MM.1S (cell line): ENCODE measurements around the gene ZDHHC8.

Experiments used
- DNase-seq: peaks from one replicate; pipeline ENCODE4 v3.0.0-alpha.2; 2015
- H2AFZ ChIP-seq: fragments of 300-600 bp; sonication (generic); 2 replicates; pipeline ENCODE4 v1.6.0; 2016; ENCODE audit warnings: antibody characterized with exemption, low read length
- H3F3A ChIP-seq: fragments of 300-600 bp; sonication (generic); 2 replicates; pipeline ENCODE4 v1.6.1; 2016; ENCODE audit warnings: mild to moderate bottlenecking, antibody characterized with exemption, low read length, moderate library complexity, mixed read lengths; ENCODE audit not compliant: insufficient read depth
- H3K27ac ChIP-seq: fragments of 300-600 bp; sonication (generic); 2 replicates; pipeline ENCODE4 v1.5.1; 2016; ENCODE audit warnings: mild to moderate bottlenecking, low read length
- H3K27me3 ChIP-seq: fragments of 300-600 bp; sonication (generic); replicated peaks from 2 replicates; pipeline ENCODE4 v1.6.0; 2016; ENCODE audit warnings: low read length; ENCODE audit not compliant: insufficient read depth
- H3K36me3 ChIP-seq: fragments of 300-600 bp; sonication (generic); replicated peaks from 2 replicates; pipeline ENCODE4 v1.6.1; 2016; ENCODE audit warnings: mild to moderate bottlenecking, low read length, mixed read lengths; ENCODE audit not compliant: insufficient read depth
- H3K4me1 ChIP-seq: fragments of 300-600 bp; sonication (generic); 2 replicates; pipeline ENCODE4 v1.6.1; 2016; ENCODE audit warnings: low read length, mixed read lengths
- H3K4me2 ChIP-seq: fragments of 300-600 bp; sonication (generic); 2 replicates; pipeline ENCODE4 v1.6.0; 2016; ENCODE audit warnings: low read depth, low read length
- H3K4me3 ChIP-seq: fragments of 300-600 bp; sonication (generic); 2 replicates; pipeline ENCODE4 v1.5.1; 2016; ENCODE audit warnings: low read length, mixed read lengths
- H3K79me2 ChIP-seq: fragments of 300-600 bp; sonication (generic); 2 replicates; pipeline ENCODE4 v1.6.1; 2016; ENCODE audit warnings: mixed run types, low read length, mixed read lengths
- H3K9ac ChIP-seq: fragments of 300-600 bp; sonication (generic); 2 replicates; pipeline ENCODE4 v1.6.1; 2016; ENCODE audit warnings: low read length, mixed read lengths
- H3K9me2 ChIP-seq: fragments of 300-600 bp; sonication (generic); replicated peaks from 2 replicates; pipeline ENCODE4 v1.6.1; 2016; ENCODE audit warnings: mild to moderate bottlenecking, low read length, mixed read lengths; ENCODE audit not compliant: insufficient read depth
- H3K9me3 ChIP-seq: fragments of 300-600 bp; sonication (generic); replicated peaks from 2 replicates; pipeline ENCODE4 v1.6.1; 2016; ENCODE audit warnings: mild to moderate bottlenecking, low read length, mixed read lengths; ENCODE audit not compliant: insufficient read depth
- H4K20me1 ChIP-seq: fragments of 300-600 bp; sonication (generic); 2 replicates; pipeline ENCODE4 v1.6.1; 2016; ENCODE audit warnings: mild to moderate bottlenecking, low read length, moderate library complexity, mixed read lengths; ENCODE audit not compliant: insufficient read depth
- EZH2 ChIP-seq: fragments of 300-600 bp; sonication (generic); optimal IDR thresholded peaks from 2 replicates; pipeline ENCODE3; 2017; ENCODE audit warnings: low read depth, mild to moderate bottlenecking, antibody characterized with exemption, low read length, mixed read lengths
- EZH2phosphoT487 ChIP-seq: fragments of 300-600 bp; sonication (generic); IDR thresholded peaks from 2 replicates; pipeline ENCODE4 v1.6.1; 2018; ENCODE audit warnings: antibody characterized with exemption, low read length
- TF ChIP-seq, protein P1 (sequence below): fragments of 300-600 bp; sonication (generic); IDR thresholded peaks from 2 replicates; pipeline ENCODE4 v1.5.1; 2016; ENCODE audit warnings: antibody characterized with exemption, low read length, mixed read lengths

ZDHHC8 gene

DNA sequence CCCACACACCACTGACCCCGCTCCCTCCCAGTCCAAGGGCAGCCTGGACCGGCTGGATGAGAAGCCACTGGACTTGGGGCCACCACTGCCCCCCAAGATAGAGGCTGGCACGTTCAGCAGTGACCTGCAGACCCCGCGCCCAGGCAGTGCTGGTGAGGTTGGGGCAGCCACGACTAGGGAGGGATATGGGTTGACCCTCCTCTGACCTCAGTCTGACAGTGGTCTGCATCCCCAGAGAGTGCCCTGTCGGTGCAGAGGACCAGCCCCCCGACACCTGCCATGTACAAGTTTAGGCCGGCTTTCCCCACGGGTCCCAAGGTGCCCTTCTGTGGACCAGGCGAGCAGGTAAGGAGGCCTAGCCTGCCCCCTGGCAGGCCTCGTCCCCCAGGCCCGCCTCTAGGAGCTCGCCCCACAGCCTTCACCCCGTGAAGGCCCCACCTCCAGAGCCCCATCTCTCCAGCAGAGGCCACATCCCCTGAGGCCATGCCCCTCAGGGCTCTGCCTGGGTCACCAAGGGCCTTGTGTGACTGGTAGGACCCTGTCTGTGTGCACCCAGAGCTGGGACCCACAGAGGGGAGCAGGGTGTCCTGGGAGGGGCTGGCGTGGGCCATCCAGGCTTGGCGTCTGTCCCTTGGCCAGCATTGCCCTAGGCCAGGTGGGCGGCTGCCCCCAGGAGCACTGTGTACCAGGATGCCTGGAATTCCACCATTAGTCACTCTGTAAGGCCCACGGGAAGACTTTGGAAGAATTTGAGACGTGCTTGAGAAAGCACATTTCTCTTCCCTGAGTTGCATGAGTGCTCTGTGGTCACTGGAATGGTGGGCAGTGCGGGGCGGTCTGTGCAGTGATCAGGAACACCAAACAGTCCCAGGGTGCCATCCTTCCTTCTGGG is 9.8 kb downstream of the ZDHHC8 start:
- no peaks in the 10 kb centered on the region for H3K9me3 ChIP-seq
- no peaks in the 10 kb centered on the region for H3K36me3 ChIP-seq
- no peaks in the 10 kb centered on the region for H3F3A ChIP-seq
- H3K79me2 ChIP-seq = no peaks in the 10 kb centered on the region
- TF ChIP-seq, protein P1, sequence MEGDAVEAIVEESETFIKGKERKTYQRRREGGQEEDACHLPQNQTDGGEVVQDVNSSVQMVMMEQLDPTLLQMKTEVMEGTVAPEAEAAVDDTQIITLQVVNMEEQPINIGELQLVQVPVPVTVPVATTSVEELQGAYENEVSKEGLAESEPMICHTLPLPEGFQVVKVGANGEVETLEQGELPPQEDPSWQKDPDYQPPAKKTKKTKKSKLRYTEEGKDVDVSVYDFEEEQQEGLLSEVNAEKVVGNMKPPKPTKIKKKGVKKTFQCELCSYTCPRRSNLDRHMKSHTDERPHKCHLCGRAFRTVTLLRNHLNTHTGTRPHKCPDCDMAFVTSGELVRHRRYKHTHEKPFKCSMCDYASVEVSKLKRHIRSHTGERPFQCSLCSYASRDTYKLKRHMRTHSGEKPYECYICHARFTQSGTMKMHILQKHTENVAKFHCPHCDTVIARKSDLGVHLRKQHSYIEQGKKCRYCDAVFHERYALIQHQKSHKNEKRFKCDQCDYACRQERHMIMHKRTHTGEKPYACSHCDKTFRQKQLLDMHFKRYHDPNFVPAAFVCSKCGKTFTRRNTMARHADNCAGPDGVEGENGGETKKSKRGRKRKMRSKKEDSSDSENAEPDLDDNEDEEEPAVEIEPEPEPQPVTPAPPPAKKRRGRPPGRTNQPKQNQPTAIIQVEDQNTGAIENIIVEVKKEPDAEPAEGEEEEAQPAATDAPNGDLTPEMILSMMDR = no peak
- no peak for TF ChIP-seq EZH2
- TF ChIP-seq EZH2phosphoT487 = no peak
- no peak overlapping the region for H3K9ac ChIP-seq
- no peak overlapping the region for H2AFZ ChIP-seq
- H3K4me2 ChIP-seq = no peak overlapping the region
- H3K27ac ChIP-seq = no peak overlapping the region
- no peak for DNase-seq
- no peaks in the 10 kb centered on the region for H4K20me1 ChIP-seq
- no peaks in the 10 kb centered on the region for H3K9me2 ChIP-seq
- H3K4me1 ChIP-seq = no peaks in the 10 kb centered on the region
- no peaks in the 10 kb centered on the region for H3K27me3 ChIP-seq
- H3K4me3 ChIP-seq = no peak overlapping the region

- H3K9me3 ChIP-seq = no peaks in the 10 kb centered on the region
- H3K27ac ChIP-seq = no peak overlapping the region
- no peaks in the 10 kb centered on the region for H4K20me1 ChIP-seq
- TF ChIP-seq EZH2phosphoT487 = no peak
- no peak for TF ChIP-seq EZH2
- TF ChIP-seq, protein P1 = no peak
- H3K27me3 ChIP-seq = no peaks in the 10 kb centered on the region
- no peak for DNase-seq
- H3F3A ChIP-seq = no peaks in the 10 kb centered on the region
- no peak overlapping the region for H3K9ac ChIP-seq
- H3K36me3 ChIP-seq = no peaks in the 10 kb centered on the region
- no peak overlapping the region for H2AFZ ChIP-seq
- no peaks in the 10 kb centered on the region for H3K4me1 ChIP-seq
- H3K4me2 ChIP-seq = no peak overlapping the region
- H3K79me2 ChIP-seq = no peaks in the 10 kb centered on the region
- no peaks in the 10 kb centered on the region for H3K9me2 ChIP-seq
- no peak overlapping the region for H3K4me3 ChIP-seq
Observed at GRCh38 chr22:20142711-20143621, 11.4 kb downstream of the ZDHHC8 start.

DNA sequence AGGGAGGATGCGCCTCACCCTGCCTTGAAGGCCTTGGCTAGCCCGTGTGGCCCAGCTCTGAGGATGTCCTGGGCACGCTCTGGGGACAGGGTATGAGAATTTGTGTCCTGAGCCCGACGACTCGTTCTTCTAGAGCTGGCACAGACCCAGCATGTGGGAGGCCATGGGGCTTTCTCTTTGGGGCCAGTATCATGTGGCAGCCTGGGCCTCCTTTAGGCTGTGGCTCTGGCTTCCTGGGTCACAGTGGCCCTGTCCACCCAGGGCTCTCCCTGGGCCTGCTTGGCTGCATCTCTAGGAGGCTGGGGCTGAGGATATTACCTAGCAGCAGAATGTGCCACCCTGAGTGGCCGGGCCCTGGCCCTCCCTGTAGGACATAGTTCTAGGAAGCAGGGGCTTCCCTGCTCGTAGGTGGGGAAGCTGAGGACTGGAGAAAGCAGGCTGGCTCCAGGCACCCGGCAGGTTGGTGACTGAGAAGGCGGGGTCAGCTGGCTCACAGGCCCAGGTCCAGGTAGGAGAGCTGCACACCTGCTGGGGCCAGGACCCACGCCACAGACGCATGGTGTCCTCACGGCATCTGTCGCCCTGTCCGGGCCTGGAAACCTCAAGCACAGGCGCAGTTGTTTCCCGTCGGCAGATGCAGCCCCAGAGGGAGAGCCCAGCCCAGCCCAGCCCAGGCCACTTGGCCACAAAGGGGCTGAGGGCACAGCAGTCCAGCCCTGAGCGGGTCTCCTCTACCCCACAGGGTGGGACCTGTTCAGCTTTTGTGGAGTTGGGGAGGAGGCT is 12.5 kb downstream of the ZDHHC8 start:
- Histone ChIP-seq H3K9me3 (no peaks in the 10 kb centered on the region), H3K36me3 (no peaks in the 10 kb centered on the region), H3K4me2 (no peak overlapping the region), H3K27ac (no peak overlapping the region), H4K20me1 (no peaks in the 10 kb centered on the region), H2AFZ (no peak overlapping the region), H3K4me3 (no peak overlapping the region), H3K27me3 (no peaks in the 10 kb centered on the region), H3K9me2 (no peaks in the 10 kb centered on the region), H3F3A (no peaks in the 10 kb centered on the region), H3K79me2 (no peaks in the 10 kb centered on the region), H3K9ac (no peak overlapping the region), H3K4me1 (no peaks in the 10 kb centered on the region)
- no peak for DNase-seq
- TF ChIP-seq EZH2 (no peak), EZH2phosphoT487 (no peak)
- TF ChIP-seq, protein P1 = no peak
